HG02763 (cell line): ENCODE data around the gene RPS6KA2.
"Not testable (repeated sequence)": the region's sequence is repeated elsewhere in the genome, so short reads cannot be mapped to it uniquely, and the experiment has no call there.

ENCODE experiments used
- ATAC-seq: cut with Tn5 transposase; IDR thresholded peaks from one replicate; pipeline ENCODE4 v1.9.1; 2021; ENCODE audit warnings: mild to moderate bottlenecking, moderate library complexity; ENCODE audit not compliant: unreplicated experiment

Gene RPS6KA2

GRCh38 chr6:166534658-166535406 lies 92.2 kb downstream of the RPS6KA2 start:
- ATAC-seq: no peak

DNA sequence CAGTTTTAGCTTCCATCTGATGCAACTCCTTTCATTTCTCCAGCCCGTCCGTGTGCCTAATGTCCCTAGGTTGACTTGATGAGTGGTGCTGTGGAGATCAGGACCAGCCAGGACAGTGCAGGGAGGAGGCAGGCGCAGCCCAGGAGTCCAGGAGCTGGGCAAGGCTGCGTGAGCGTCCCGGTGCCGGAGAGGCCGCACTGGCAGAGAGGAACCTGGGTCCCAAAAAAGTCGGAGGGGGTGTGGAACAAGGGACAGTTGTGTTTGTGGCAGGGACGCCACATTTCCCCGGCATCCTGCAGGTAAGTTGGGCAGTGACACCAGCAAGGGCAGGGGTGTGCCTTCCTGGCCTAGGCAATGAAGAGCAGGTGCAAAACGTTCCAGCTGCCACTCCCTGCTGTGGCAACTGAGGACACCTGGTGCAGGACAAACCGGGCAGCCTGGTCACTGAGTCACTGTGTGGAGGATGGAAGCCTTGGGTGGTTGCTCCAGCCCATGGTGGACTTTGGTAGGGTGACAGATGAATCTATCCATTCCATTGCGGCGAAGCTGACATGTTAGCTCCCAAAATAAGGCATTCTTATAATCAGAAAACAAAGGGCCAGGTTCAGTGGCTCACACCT lies 93.7 kb downstream of the RPS6KA2 start:
- no peak for ATAC-seq

- ATAC-seq: no peak
These were observed 94.7 kb downstream of the RPS6KA2 start for GRCh38 chr6:166532302-166532701.

GRCh38 chr6:166530211-166531095 lies 96.6 kb downstream of the RPS6KA2 start:
- no peak for ATAC-seq

DNA sequence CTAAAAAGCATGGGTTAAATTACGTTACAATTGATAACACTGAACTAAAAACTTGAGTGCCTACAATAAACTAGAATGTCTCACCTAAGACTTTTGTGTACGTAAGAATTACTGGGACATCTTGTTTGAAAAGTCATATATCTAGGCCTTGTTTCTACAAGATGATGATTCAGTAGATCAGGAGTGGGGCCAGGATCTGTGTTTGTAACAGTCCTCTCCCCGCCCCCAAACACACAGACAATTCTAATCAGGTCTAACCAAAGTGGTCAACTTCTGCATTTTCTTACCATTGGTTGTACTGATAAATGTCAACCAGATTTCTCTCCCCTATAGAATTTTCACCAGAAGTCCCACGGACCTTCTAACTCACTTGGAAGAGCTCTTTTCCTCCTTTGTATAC lies 97.5 kb downstream of the RPS6KA2 start:
- ATAC-seq: no peak

GRCh38 chr6:166529058-166529457 lies 98.0 kb downstream of the RPS6KA2 start:
- ATAC-seq: not testable (repeated sequence)

DNA sequence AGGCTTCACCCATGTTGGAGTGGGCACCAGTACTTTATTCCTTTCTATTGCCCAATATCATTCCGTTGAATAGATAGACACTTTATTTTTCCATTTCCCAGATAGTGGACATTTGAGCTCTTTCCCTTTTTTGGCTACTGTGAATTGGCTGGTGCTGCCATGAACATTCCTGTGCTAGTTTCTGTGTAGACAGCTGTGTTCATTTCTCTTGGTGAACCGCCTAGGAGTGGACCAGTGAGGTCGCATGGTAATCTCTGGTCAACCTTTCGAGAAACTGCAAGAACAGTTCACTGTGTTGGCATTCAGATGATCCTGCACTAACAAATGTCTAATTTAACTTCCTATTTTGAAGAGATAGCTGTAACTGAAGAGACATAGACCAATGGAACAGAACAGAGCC lies 99.2 kb downstream of the RPS6KA2 start:
- ATAC-seq: no peak

DNA sequence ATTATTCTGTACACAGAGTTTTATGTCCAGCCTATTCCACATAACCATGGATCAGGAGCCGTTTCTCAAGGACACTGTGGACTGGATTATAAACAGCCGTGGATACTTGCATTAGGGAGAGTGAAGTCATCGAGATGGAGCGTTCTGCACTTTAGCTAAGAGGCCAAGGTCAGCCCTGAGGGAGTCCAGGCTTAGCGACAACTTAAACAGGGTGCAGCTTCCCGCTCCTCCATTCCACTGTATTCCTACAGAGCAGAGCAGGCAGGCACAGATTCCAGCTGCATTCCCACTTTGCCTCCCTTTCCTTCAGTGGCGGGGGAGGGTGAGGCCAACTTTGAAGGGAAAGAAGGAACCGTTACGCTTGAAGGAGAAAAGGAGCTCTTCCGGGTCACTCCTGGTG lies 100.1 kb downstream of the RPS6KA2 start:
- ATAC-seq: no peak

GRCh38 chr6:166525567-166525966 lies 101.5 kb downstream of the RPS6KA2 start:
- ATAC-seq: no peak

DNA sequence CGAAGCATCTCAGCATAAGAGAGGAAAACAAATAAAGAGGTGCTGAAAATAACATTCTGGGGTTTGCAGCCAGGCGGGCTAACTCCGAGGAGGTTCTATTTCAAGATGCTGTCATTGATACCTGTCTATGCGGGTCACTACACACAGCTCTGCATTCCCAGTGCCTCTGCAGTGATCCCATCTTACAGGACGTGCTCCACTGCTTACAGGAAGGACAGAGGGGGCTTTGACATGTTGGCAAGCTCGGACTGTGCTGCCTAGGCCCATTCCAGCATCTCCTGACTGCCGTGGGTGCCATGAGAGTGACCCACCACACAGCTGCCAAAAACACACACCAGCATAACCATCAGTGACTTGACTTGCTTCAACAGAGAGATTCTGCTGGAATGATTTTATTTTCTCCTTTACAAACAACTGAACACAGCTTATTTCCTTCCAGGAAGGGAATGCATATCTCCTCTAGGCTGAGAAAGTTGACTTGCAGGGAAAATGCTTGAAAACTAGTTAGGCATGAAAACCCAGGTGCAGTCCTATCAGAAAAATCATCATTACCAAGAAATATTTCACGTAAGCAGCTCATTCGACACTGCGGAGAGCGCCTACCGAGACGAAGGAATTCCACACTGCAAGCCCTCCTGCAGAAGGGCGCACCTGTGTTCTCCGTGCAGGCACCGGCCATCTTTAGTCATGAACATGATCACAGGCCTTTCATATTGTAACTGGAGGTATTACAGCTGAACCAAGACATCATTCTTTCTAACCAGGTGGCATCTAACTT lies 103.1 kb downstream of the RPS6KA2 start:
- ATAC-seq: no peak

DNA sequence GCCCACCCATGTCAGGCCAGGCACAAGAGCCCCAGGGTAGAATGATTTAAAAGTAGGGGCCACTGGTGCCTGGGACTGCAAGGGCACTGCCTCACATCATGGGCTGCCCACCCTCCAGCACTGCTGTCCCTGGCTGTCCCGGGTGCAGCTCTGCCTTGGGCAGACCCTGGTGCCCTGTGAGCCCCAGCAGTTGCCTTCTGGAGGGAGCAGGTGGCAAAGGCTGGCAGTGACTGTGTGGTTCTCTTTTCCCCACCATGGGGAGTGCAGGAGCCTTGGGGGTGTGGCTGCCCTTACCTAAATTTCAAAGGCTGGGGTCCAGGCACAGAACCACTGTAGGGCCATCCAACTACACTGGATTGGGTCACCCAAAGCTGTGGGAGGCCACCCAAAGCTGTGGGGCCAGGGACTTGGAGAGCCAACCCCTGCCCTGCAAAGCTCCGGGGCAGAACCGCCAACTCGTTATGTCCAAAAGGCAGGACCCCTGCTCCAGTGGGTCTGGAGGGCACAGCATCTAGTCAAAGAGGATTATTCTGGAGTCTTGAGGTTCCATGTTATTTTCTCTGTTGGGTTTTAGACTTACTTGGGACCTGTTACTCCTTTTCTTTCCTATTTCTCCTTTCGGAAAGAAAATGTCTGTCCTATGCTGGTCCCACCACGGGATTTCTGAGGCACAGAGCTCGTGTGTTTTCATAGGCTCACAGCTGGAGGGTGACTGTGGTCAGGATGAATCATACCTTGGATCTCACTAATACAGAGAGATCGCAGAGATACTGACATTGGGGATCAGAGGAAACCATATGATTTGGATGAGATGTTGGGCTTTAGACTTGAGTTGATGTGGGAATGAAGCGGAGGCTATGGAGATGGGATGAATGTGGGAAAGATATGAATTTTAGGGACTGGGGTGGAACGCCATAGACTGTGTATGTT lies 105.9 kb downstream of the RPS6KA2 start:
- no peak for ATAC-seq

DNA sequence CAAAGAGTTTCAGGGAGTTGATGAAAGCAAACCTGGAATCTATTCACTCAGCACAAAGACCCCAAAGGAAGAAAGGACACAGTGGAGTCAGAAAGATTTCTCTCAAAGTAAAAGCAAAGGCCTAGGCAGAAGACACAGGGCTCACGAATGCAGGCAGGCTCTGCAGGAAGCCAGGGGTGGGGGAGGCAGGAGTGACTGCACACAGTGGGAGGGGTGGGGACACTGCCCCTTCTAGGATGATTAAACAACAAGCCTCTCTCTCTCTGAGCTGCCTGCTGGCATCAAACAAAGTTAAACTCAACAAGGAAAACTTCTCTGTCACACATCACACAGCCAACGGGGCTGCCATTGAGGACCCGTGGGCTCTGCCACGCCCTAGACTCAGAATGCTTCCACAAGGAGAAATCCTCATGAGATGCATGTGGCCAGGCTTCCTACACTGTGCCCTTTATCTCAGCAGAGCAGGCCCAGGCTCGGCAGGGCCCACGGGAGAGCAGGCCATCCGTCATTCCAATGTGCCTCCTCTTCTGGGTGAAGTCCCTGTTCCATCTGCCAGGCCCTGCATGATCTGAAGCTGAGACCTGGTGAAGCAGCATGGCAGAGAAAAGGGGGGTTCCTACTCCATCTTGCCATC lies 110.7 kb downstream of the RPS6KA2 start:
- ATAC-seq: no peak

DNA sequence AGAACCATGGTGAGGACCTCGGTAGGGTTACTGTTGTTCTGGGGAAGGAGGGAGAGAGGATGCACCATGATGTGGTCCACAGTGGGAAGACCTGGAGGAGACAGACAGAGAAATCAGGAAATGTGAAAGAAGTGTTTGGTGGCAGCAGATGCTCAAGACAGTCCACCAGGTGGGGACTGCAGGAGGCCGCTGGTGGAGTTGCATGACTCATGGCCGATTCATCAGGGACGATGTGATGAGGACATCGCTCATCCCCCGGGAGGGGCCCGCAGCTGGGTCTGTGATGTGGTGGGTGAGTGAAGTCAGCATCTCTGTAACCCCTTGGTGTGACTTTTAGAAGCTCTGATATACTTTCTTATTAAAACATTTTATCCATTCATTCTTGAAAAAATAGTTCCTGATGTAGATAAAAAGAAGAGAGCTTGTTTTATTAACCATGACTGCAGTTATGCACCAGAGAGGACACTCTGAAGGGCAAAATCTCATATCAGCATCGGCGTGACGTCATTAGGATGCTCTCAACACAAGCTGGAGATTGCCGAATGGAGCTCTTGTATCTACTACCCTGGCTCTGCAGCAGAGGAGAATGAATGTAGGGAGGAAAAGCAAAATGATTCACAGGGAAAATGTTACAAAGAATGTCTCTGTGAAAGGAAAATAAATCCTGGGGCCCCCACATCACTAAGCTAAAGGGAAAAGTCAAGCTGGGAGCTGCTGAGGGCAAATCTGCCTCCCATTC lies 111.8 kb downstream of the RPS6KA2 start:
- ATAC-seq: no peak

DNA sequence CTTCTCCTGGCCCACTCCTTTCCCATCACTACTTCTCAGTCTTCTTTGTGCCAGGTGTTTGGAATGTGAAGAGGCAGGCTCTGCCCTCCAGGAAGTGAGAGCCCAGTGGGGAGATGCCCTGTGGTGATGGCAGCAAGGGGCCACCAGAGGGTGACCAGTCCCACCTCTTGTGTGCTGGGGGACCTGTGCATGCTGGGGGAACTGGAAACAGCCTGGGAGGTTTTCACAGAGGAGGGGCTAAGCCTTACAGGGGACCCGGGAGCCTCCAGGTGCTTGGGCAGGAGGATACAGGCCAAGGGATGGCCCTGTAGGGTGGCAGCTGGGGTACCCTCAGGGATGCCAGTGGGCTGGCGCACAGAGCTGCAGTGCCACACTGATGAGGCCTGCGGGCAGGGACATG lies 112.9 kb downstream of the RPS6KA2 start:
- ATAC-seq: no peak

- ATAC-seq: peak; percentile 85
These were observed 114.5 kb downstream of the RPS6KA2 start for GRCh38 chr6:166512567-166512966.

DNA sequence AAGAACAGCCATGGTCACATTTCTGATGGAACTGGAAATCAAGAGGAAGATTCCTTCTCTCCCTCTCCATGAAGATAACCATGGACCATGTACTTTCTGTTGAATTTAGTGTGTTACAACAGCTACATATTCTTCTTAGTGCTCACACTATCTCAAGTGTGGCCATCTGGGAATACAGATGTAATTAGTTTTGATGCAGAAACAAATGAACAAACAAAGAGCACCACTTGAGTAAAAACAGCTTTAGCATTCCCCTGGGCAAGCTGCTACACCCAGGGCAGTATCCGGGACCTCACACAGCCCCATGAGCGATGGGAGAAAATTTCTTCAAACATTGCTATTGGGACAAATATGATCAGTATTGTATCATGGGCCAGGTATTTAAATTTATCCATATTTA lies 115.7 kb downstream of the RPS6KA2 start:
- ATAC-seq: no peak

- no peak for ATAC-seq
These were observed 117.9 kb downstream of the RPS6KA2 start for GRCh38 chr6:166509193-166509592.

GRCh38 chr6:166508726-166509125 lies 118.3 kb downstream of the RPS6KA2 start:
- ATAC-seq: no peak
